Activated naive CD4-positive, alpha-beta T cell (primary cell): ENCODE data around the gene TRIOBP.

ENCODE experiments used
- DNase-seq, 4 experiments: peaks; one replicate each; lab custom pipeline; 2025; lab: John Stamatoyannopoulos, UW

TRIOBP gene

GRCh38 chr22:37732699-37733607, 36.1 kb downstream of the TRIOBP start:
- no peak for DNase-seq

DNA sequence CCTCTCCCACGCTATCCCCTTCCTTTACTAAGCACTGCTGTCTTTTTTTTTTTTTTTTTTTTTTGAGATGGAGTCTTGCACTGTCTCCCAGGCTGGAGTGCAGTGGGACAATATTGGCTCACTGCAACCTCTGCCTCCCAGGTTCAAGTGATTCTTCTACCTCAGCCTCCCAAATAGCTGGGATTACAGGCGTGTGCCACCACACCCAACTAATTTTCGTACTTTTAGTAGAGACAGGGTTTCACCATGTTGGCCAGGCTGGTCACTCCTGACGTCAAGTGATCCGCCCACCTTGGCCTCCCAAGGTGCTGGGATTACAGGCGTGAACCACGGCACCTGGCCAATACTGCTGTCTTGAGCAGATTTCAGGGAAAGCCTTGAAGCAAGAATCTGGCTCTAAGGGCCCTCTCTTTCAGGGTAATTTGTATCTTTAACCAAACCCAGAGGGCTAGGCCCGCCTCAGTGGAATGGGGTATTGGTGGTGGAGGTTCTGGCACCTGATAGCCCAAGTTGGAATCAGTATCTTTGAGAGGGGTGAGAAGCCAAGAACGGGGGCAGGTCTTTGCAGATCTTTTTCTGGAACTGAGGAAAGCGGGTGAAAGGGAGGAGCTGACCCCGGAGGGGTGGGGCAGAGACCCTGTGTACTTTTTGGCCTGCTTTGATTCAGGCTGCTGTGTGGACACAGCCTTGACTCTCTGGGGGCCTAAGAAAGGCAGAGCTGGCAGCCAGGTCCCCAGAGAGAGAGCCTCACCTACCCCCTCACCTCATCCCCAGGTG, 37.0 kb downstream of the TRIOBP start:
- no peak for DNase-seq

- no peak for DNase-seq
Observed at GRCh38 chr22:37734402-37734700, 37.5 kb downstream of the TRIOBP start.

- no peak for DNase-seq
Observed at GRCh38 chr22:37734964-37735451, 38.2 kb downstream of the TRIOBP start.

- no peak for DNase-seq
Observed at GRCh38 chr22:37739035-37739434, 42.2 kb downstream of the TRIOBP start.

DNA sequence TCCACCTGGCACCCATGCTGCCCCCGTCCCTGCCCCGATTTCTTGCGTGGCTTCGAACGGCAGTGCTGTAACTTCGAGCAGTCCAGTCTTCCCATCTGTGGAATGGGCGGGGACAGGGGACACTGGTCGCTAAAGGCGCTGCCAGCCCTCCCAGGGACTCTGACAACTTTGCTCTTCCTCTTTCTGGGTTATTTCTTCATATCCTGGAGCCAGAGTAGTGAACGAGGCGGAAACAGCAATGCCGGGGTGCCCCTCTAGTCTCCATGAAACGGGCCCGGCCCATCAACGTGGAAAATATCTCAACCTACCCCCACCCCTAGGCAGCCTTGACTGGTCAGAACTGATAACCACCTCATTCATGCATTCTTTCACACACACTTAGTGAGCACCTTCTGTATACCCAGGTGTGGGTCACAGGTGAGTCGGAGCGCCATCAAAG, 42.8 kb downstream of the TRIOBP start:
- no peak for DNase-seq

- DNase-seq, result no peak
Observed at GRCh38 chr22:37740455-37741311, 43.8 kb downstream of the TRIOBP start.

DNA sequence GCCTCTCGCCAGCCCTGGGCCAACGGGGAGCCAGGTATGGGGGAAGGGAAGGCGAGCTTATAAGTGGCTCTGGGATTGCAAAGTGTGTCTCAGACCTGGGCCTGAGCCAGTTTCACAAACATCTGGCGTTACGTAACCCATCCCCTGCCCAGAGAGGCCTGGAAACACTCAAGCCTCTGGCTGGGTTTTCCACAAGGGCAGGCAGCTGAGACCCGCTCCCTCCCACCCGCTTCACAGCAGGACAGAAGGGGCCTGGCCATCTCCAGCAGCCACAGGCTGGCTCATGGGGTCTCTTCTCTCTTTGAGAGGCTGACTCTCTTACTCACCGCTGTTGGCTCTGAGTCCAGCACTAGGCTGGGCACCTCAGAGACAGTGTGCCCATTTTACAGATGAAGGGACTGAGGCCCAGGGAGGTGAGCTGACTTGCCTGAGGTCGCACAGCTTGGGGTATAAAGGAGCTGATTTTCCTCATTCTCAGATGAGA, 44.5 kb downstream of the TRIOBP start:
- no peak for DNase-seq

DNA sequence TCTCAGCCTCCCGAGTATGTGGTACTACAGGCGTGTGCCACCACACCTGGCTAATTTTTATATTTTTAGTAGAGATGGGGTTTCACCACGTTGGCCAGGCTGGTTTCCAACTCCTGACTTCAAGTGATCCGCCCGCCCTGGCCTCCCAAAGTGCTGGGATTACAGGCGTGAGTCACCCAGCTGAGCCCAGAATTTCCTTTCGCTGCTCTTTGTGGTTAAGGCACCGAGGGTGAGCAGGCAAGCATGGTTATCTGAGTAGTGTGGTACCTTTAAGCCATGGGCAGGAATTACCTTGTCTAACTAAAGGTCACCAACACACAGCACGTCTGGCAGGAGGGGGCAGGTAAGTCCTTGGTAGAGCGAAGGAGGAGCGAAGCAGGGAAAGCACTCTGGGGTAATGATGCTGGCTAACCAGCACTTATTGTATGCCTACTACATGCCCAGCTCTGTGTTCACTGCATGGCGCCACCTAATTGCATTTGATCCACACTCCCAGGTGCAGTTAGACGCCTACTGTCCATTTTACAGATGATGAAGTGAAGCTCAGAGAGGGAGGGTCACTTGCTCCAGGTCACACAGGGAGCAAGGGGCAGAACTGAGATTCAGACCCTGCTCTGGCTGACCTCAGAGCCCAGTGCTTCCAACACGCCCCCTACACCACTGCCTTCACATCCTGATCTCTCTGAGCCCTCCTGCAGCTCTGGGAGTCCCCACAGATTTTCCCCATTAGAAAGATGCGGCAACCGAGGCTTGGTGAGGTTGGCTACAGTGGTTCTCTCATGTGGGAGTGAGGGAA, 45.7 kb downstream of the TRIOBP start:
- no peak for DNase-seq

- no peak for DNase-seq
Observed at GRCh38 chr22:37744589-37744988, 47.7 kb downstream of the TRIOBP start.

GRCh38 chr22:37745548-37746365, 48.9 kb downstream of the TRIOBP start:
- peak; percentile 61 to 81 (median 77) for DNase-seq

DNA sequence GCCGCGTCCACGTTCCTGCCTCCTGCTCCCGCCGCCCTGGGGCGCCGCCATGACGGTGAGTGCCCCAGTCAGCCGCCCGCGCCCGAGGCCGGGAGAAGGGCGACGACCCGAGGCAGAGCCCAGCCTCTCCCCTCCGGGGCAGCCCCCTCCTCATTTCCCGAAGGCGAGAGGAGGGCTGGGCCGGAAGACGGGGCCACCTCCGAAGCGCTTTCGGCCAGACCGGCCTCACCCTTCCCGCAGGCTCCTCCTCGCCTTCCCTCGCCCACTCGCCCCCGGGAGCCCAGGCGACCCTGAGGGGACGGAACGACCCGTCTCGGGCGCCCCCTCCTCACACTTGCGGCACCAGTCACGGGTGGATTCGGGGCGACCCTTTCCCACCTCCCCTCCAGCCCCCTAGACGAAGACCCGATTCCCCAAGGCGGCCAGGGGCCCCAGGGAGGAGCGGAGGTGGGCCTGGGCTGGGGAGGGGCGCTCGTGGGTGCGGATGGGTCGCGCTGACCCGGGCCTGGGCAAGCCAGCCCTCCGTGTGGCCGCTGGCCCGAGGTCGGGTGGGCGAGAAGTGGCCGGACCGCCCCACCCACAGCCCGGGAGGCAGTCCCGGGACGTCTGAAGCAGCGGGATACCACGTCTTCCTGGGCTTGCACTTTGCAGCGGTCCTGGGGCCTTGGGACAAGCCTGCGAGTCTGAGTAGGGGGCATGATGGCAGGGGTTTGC, 49.7 kb downstream of the TRIOBP start:
- peak in 2 of 4 experiments; percentile 20 to 34 for DNase-seq

DNA sequence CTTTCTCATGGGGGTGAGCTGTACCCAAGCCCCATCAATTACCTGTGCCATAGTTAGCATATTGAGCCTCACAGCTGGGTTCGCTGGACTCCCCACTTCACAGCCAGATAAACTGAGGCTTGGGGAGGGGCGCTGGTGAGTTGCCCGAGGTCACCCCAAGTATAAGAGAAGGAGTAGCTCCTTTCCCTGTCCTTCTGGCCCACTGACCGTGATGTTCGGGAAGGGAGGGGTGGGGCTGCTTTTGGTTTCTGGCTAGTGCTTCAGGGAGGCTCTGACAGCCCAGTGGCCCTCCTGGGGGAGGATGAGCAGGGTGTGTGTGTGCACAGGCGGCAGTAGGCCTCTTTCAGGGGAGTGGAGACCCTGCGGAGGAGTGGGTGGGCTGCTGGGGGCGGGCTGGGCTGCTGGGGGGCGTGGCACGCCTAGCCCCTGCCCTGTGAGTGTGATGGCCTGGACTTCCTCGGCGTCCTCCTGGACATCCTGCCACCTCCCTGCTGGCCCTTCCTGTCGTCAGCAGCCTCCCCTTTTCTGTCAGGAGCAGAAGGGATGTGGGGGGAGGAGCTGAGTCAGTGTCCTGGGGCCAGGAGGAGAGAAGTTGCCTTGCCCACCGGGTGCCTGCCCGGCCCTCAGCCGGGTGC, 50.3 kb downstream of the TRIOBP start:
- no peak for DNase-seq

DNA sequence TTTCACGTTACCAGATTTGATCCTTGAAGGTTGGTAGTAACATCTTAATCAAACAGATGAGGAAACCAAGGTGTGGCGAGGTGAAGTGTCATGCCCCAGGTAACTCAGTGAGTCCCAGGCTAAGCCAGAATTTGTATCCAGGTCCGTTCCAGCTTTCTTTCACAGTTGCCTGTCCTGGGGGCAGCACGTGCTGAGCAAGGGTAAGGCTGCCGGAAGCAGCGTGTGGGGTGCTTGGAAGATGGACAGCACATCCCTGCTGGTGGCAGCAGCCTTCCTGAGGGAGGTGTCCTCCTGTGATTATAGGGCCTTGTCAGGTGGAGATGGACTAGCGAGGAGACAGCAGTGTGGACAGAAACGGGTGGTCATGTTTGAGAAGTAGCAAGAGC, 50.9 kb downstream of the TRIOBP start:
- DNase-seq, result no peak

- no peak for DNase-seq
Observed at GRCh38 chr22:37748659-37749058, 51.8 kb downstream of the TRIOBP start.

DNA sequence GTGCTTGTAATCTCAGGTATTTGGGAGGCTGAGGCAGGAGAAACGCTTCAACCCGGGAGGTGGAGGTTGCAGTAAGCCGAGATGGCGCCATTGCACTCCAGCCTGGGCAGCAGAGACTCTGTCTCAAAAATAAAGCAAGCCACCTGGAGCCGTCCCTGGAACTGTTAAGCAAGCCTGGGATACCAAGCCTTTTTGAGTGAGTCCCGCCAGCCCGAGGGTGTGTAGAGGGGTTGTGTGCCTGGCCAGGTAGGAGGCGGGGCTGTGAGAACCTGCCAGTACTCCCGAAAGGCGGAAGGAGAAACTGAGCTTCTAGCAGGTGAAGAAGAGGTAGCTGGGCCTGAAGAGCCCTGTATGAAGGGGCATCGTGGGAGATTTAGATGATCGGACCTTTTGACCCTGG, 52.4 kb downstream of the TRIOBP start:
- no peak for DNase-seq

- no peak for DNase-seq
Observed at GRCh38 chr22:37749831-37750595, 53.2 kb downstream of the TRIOBP start.

GRCh38 chr22:37750596-37751162, 53.8 kb downstream of the TRIOBP start:
- DNase-seq, result no peak
